Lower leg skin (tissue), 3 donors: ENCODE results near the gene PIGC.

Experiments
- CTCF ChIP-seq, 3 donors: fragments of 450-650 bp; IDR thresholded peaks; one replicate each; pipeline ENCODE4 v1.5.1; 2016; ENCODE audit warnings: antibody characterized with exemption in 3 of 3, mild to moderate bottlenecking in 3 of 3, moderate library complexity in 2 of 3
- POLR2A ChIP-seq, 2 donors: fragments of 450-650 bp; IDR thresholded peaks; one replicate each; pipeline ENCODE4 v1.6.1; 2016 to 2017; ENCODE audit warnings: antibody characterized with exemption in 2 of 2, mild to moderate bottlenecking in 1 of 2, moderate library complexity in 1 of 2

GRCh38 chr1:172469717-172470116 lies 25.8 kb upstream of the PIGC start:
- no peak for TF ChIP-seq POLR2A (IDR thresholded peaks at IDR 0.05)
- TF ChIP-seq CTCF (IDR thresholded peaks at IDR 0.05), result no peak
